Breast epithelium (tissue), 3 donors: ENCODE results near the gene HCAR2.

ENCODE experiments used
- POLR2A ChIP-seq: fragments of 450-650 bp; IDR thresholded peaks from one replicate; pipeline ENCODE4 v1.6.1; 2016; ENCODE audit warnings: antibody characterized with exemption, mild to moderate bottlenecking, moderate library complexity
- POLR2AphosphoS5 ChIP-seq, 3 donors: sonication (generic); formaldehyde crosslinking; IDR thresholded peaks; one replicate each; pipeline ENCODE4 v1.6.1; 2017; ENCODE audit warnings: antibody characterized with exemption in 3 of 3

- TF ChIP-seq POLR2A: no peak
- TF ChIP-seq POLR2AphosphoS5 (IDR thresholded peaks at IDR 0.05): no peak
Observed at GRCh38 chr12:122687086-122687485, 16.1 kb downstream of the HCAR2 start.
